Ishikawa (cell line): ENCODE data around the gene TMEM138.

Experiments used
- CEBPB ChIP-seq: IDR thresholded peaks from 2 replicates; pipeline ENCODE4 v1.6.1; 2012
- CREB1 ChIP-seq: IDR thresholded peaks from 2 replicates; pipeline ENCODE4 v1.6.1; 2012; ENCODE audit warnings: low read depth
- EGR1 ChIP-seq: IDR thresholded peaks from 2 replicates; pipeline ENCODE4 v1.6.1; 2012
- EP300 ChIP-seq: IDR thresholded peaks from 2 replicates; pipeline ENCODE4 v1.6.1; 2012; ENCODE audit warnings: borderline replicate concordance
- FOXM1 ChIP-seq: IDR thresholded peaks from 2 replicates; pipeline ENCODE4 v1.6.1; 2012; ENCODE audit warnings: low read depth, borderline replicate concordance
- NFIC ChIP-seq: IDR thresholded peaks from 2 replicates; pipeline ENCODE4 v1.6.1; 2012
- RAD21 ChIP-seq: IDR thresholded peaks from 2 replicates; pipeline ENCODE4 v1.6.1; 2012; ENCODE audit warnings: low read depth
- TAF1 ChIP-seq: IDR thresholded peaks from 2 replicates; pipeline ENCODE4 v1.6.1; 2012; ENCODE audit warnings: low read depth, mild to moderate bottlenecking
- TCF12 ChIP-seq: IDR thresholded peaks from 2 replicates; pipeline ENCODE4 v1.6.1; 2012; ENCODE audit warnings: low read depth
- TEAD4 ChIP-seq: IDR thresholded peaks from 2 replicates; pipeline ENCODE4 v1.6.1; 2012
- YY1 ChIP-seq: IDR thresholded peaks from 2 replicates; pipeline ENCODE4 v1.6.1; 2012; ENCODE audit warnings: low read depth
- ZBTB7A ChIP-seq: IDR thresholded peaks from 2 replicates; pipeline ENCODE4 v1.6.1; 2012; ENCODE audit warnings: low read depth
- TF ChIP-seq, protein P1 (sequence below): IDR thresholded peaks from 2 replicates; pipeline ENCODE4 v1.6.1; 2012
- TF ChIP-seq, protein P2 (sequence below): IDR thresholded peaks from 2 replicates; pipeline ENCODE4 v1.6.1; 2012; ENCODE audit warnings: low read depth, mild to moderate bottlenecking
- TF ChIP-seq, protein P3 (sequence below): IDR thresholded peaks from 2 replicates; pipeline ENCODE4 v1.6.1; 2012

Gene TMEM138

DNA sequence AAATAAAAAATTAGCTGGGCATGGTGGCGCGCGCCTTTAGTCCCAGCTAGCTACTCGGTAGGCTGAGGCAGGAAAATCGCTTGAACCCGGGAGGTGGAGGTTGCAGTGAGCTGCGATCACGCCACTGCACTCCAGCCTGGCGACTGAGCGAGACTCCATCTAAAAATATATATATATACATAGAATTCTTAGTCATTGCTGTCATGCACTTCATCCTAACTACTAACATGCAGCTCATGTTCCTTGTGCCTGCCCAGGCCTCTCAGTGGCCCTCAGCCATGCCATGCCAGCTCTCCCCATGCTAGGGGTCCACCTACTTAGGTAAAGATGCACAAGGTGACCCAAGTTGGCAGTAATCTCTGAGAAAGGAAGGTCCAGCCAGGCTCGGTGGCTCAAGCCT lies 3.6 kb upstream of the TMEM138 start:
- TF ChIP-seq CEBPB (no peak), TAF1 (no peak)

DNA sequence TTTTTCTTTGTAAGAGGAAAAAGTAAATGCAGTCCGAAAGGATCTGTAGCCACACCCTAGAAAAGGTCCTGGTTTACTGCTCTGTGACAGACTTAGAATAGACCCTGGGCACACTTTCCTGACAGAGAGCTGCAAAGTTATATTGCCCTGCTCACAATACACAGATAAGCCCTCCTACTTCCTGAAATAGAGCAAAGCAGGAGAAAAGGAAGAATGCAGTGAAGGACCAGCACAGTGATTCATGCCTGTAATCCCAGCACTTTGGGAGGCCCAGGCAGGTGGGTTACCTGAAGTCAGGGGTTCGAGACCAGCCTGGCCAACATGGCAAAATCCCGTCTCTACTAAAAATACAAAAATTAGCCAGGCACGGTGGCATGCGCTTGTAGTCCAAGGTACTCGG lies 2.7 kb upstream of the TMEM138 start:
- TF ChIP-seq CREB1 (no peak), YY1 (no peak), TEAD4 (no peak), CEBPB (no peak), TAF1 (no peak), NFIC (no peak)
- TF ChIP-seq, protein P1, sequence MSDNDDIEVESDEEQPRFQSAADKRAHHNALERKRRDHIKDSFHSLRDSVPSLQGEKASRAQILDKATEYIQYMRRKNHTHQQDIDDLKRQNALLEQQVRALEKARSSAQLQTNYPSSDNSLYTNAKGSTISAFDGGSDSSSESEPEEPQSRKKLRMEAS: no peak

DNA sequence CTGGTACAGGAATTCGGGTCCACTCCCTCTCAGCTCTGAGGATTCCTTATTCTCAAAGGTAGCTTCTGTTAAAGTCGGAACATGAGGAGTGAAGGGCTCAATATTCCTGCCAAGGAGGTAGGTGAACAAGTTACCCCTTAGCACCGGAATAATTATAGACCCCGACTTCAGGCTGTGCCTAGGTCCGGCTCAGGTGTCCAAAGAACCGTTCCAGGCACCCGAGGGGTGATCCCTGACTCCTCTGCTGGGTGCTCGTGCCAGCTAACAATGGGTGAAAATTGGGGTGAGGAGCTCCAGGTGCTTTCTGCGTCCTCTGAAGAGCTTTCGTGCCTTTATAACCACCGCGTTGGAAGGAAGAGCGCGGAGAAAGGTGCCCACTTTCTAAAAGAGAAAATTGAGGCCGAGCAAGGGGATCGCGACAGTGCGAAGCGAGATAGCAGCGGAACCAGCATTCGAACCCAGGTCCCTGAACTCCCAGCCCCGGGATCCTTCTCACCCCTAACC lies 885 bp upstream of the TMEM138 start:
- TF ChIP-seq CREB1 (no peak), YY1 (no peak), EP300 (no peak), NFIC (no peak), TAF1 (no peak)
- TF ChIP-seq, protein P1: no peak
- TF ChIP-seq, protein P2, sequence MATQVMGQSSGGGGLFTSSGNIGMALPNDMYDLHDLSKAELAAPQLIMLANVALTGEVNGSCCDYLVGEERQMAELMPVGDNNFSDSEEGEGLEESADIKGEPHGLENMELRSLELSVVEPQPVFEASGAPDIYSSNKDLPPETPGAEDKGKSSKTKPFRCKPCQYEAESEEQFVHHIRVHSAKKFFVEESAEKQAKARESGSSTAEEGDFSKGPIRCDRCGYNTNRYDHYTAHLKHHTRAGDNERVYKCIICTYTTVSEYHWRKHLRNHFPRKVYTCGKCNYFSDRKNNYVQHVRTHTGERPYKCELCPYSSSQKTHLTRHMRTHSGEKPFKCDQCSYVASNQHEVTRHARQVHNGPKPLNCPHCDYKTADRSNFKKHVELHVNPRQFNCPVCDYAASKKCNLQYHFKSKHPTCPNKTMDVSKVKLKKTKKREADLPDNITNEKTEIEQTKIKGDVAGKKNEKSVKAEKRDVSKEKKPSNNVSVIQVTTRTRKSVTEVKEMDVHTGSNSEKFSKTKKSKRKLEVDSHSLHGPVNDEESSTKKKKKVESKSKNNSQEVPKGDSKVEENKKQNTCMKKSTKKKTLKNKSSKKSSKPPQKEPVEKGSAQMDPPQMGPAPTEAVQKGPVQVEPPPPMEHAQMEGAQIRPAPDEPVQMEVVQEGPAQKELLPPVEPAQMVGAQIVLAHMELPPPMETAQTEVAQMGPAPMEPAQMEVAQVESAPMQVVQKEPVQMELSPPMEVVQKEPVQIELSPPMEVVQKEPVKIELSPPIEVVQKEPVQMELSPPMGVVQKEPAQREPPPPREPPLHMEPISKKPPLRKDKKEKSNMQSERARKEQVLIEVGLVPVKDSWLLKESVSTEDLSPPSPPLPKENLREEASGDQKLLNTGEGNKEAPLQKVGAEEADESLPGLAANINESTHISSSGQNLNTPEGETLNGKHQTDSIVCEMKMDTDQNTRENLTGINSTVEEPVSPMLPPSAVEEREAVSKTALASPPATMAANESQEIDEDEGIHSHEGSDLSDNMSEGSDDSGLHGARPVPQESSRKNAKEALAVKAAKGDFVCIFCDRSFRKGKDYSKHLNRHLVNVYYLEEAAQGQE: no peak

DNA sequence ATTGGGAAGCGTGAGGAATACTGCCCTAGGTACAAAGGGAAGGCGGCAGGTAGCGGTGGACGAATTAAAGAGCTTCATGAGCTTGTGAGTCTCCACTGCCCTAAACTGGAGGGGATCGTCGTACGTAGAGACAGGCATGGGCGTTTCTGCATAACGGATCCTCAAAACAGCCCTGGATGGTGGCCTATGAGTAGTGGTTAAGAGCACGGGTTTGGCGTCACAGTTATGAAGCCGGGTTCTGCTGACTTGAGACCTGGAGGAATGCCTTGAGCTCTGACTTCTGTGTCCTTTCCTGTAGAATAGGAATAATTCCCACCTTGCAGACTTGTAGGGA lies 335 bp downstream of the TMEM138 start:
- TF ChIP-seq TEAD4 (no peak), NFIC (no peak), ZBTB7A (no peak), RAD21 (no peak), FOXM1 (no peak), TCF12 (no peak), CREB1 (no peak), CEBPB (no peak)
- TF ChIP-seq, protein P1: no peak
- TF ChIP-seq, protein P3, sequence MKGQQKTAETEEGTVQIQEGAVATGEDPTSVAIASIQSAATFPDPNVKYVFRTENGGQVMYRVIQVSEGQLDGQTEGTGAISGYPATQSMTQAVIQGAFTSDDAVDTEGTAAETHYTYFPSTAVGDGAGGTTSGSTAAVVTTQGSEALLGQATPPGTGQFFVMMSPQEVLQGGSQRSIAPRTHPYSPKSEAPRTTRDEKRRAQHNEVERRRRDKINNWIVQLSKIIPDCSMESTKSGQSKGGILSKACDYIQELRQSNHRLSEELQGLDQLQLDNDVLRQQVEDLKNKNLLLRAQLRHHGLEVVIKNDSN: no peak

DNA sequence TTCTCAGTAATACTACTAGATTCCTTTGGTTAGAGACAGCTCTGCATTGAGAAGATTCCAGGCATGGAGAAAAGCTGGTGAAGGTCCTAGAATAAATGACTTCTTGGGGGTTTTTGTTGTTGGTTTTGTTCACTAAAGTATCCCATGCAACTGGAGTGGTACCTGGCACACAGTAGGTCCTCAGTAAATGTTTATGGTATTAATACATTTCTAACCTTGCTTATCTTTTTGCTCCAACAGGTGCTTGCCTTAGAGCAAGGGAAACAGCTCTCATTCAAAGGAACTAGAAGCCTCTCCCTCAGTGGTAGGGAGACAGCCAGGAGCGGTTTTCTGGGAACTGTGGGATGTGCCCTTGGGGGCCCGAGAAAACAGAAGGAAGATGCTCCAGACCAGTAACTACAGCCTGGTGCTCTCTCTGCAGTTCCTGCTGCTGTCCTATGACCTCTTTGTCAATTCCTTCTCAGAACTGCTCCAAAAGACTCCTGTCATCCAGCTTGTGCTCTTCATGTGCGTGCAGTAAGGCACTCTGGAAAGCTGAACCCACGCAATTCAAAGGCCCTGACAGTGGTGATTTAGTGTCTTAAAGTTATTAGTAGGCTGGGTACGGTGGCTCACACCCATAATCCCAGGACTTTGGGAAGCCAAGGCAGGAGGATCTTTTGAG lies 2.0 kb downstream of the TMEM138 start:
- no peak for TF ChIP-seq FOXM1
- no peak for TF ChIP-seq TAF1
- TF ChIP-seq CEBPB: no peak
- no peak for TF ChIP-seq TEAD4
- TF ChIP-seq TCF12: no peak
- TF ChIP-seq, protein P3: no peak
- no peak for TF ChIP-seq RAD21
- TF ChIP-seq EGR1: no peak
- TF ChIP-seq CREB1: no peak
- TF ChIP-seq YY1: no peak
- TF ChIP-seq ZBTB7A: no peak
- TF ChIP-seq, protein P1: no peak
- TF ChIP-seq, protein P2: no peak
- no peak for TF ChIP-seq NFIC
- no peak for TF ChIP-seq EP300

DNA sequence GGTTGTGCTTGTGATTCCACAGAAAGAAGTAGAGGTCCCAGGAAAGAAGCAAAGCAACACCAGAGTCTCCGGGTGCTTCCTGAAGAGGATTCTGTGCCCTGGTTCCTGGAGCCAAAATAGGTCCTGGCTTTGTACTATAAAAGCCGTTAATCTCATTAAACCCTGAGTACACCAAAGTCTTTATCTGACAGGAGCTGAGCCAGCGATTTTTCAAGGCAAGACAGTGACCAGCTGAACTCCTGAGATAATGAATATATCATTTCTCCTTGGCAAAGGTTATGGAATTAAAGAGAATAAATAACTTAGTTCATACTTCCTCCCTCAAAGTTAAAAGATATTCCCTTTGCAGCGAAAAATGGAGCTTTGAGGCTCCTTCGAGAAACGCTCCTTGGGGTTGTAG lies 5.2 kb downstream of the TMEM138 start:
- TF ChIP-seq, protein P2: no peak
- no peak for TF ChIP-seq CREB1
- no peak for TF ChIP-seq FOXM1
- no peak for TF ChIP-seq RAD21
- TF ChIP-seq, protein P1: no peak
- no peak for TF ChIP-seq NFIC
- no peak for TF ChIP-seq EP300
- no peak for TF ChIP-seq TCF12
- TF ChIP-seq, protein P3: no peak
- TF ChIP-seq TAF1: no peak
- no peak for TF ChIP-seq YY1
